ENCODE results near the gene THSD1. TPM values are rescaled to one million over a fixed set of nuclear protein-coding genes. Genes with fewer than 3 reads are reported as not detected.
"Not testable (repeated sequence)": the region's sequence is repeated elsewhere in the genome, so short reads cannot be mapped to it uniquely, and the experiment has no call there.

THSD1 gene
- total RNA-seq, 1 donor from 2014 or later: 14.9 TPM

DNA sequence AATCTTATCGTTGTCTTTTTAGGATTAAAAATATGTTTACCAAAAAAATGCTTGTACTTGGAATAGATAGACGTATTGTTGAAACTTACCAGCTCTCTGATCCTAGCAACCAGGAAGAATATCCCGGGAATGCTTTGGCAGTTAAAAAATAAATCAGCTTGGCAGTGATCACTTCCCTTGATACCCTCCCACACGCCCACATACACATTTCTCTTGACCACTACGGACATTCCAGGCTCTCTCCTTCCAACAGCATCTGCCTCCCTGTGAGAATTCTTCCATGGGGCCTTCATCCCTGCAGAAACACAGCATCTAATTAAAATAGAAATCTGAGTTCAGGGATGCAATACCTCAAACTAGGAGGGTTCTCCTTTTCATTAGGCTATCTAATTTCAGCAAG lies 57.9 kb downstream of the THSD1 start:
- no peaks in the 10 kb centered on the region for H3K36me3 ChIP-seq
- no peaks in the 10 kb centered on the region for H3K9me3 ChIP-seq
- no peak overlapping the region for H3K4me3 ChIP-seq
- ATAC-seq (no peak), DNase-seq (no peak)
- no peaks in the 10 kb centered on the region for H3K27me3 ChIP-seq (ENCODE audit: low read depth)
- intact Hi-C loops (cut with DNase I): no loop called here
- no peaks in the 10 kb centered on the region for H3K4me1 ChIP-seq
- H3K27ac ChIP-seq: no peak overlapping the region
- TF ChIP-seq, protein P1, sequence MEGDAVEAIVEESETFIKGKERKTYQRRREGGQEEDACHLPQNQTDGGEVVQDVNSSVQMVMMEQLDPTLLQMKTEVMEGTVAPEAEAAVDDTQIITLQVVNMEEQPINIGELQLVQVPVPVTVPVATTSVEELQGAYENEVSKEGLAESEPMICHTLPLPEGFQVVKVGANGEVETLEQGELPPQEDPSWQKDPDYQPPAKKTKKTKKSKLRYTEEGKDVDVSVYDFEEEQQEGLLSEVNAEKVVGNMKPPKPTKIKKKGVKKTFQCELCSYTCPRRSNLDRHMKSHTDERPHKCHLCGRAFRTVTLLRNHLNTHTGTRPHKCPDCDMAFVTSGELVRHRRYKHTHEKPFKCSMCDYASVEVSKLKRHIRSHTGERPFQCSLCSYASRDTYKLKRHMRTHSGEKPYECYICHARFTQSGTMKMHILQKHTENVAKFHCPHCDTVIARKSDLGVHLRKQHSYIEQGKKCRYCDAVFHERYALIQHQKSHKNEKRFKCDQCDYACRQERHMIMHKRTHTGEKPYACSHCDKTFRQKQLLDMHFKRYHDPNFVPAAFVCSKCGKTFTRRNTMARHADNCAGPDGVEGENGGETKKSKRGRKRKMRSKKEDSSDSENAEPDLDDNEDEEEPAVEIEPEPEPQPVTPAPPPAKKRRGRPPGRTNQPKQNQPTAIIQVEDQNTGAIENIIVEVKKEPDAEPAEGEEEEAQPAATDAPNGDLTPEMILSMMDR (IDR thresholded peaks at IDR 0.05): no peak

GRCh38 chr13:52345631-52346251 lies 60.2 kb downstream of the THSD1 start:
- intact Hi-C loops (cut with DNase I): no loop called here
- Histone ChIP-seq H3K27ac (no peak overlapping the region), H3K27me3 (ENCODE audit: low read depth) (no peaks in the 10 kb centered on the region), H3K4me3 (no peak overlapping the region), H3K9me3 (no peaks in the 10 kb centered on the region), H3K4me1 (no peaks in the 10 kb centered on the region), H3K36me3 (no peaks in the 10 kb centered on the region)
- no peak for DNase-seq
- ATAC-seq: no peak
- TF ChIP-seq, protein P1 (IDR thresholded peaks at IDR 0.05): no peak

- Histone ChIP-seq H3K4me1 (no peaks in the 10 kb centered on the region), H3K36me3 (no peaks in the 10 kb centered on the region), H3K27me3 (ENCODE audit: low read depth) (peaks cover under 1% of the 10 kb centered on the region), H3K9me3 (no peaks in the 10 kb centered on the region), H3K4me3 (no peak overlapping the region), H3K27ac (no peak overlapping the region)
- TF ChIP-seq, protein P1 (IDR thresholded peaks at IDR 0.05): no peak
- ATAC-seq (no peak), DNase-seq (no peak)
- intact Hi-C loops (cut with DNase I): no loop called here
These were observed 60.9 kb downstream of the THSD1 start for GRCh38 chr13:52345048-52345447.

- ATAC-seq: peak in 1 of 2 donors; percentile 32
- TF ChIP-seq, protein P1 (IDR thresholded peaks at IDR 0.05): no peak
- peak overlapping the region; percentile 18 for H3K27ac ChIP-seq
These were observed 61.9 kb downstream of the THSD1 start for GRCh38 chr13:52344108-52344507.

DNA sequence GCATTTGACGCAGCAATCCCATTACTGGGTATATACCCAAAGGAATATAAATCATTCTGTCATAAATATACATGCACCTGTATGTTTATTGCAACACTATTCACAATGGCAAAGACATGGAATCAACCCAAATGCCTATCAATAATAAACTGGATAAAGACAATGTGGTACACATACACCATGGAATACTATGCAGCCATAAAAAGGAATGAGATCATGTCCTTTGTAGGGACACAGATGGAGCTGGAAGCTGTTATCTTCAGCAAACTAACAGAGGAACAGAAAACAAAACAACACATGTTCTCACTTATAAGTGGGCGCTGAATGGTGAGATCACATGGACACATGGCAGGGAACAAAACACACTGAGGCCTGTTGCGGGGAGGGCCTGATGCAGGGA lies 63.8 kb downstream of the THSD1 start:
- DNase-seq; H3K9me3 ChIP-seq; H3K27ac ChIP-seq; H3K4me3 ChIP-seq; H3K36me3 ChIP-seq; H3K27me3 ChIP-seq (ENCODE audit: low read depth); intact Hi-C loops (cut with DNase I); ATAC-seq; H3K4me1 ChIP-seq: not testable (repeated sequence)

More at GRCh38 chr13:52344108-52344507, 61.9 kb downstream of the THSD1 start:
- Histone ChIP-seq H3K36me3 (no peaks in the 10 kb centered on the region), H3K27me3 (ENCODE audit: low read depth) (peaks cover 5% of the 10 kb centered on the region), H3K9me3 (no peaks in the 10 kb centered on the region), H3K4me1 (no peaks in the 10 kb centered on the region), H3K4me3 (peak overlapping the region; percentile 19)
- intact Hi-C loops (cut with DNase I): no loop called here
- no peak for DNase-seq

GRCh38 chr13:52337828-52338455 lies 68.0 kb downstream of the THSD1 start:
- ATAC-seq; H3K9me3 ChIP-seq; DNase-seq; H3K36me3 ChIP-seq; H3K27ac ChIP-seq; H3K4me1 ChIP-seq; H3K27me3 ChIP-seq (ENCODE audit: low read depth); intact Hi-C loops (cut with DNase I); H3K4me3 ChIP-seq: not testable (repeated sequence)

DNA sequence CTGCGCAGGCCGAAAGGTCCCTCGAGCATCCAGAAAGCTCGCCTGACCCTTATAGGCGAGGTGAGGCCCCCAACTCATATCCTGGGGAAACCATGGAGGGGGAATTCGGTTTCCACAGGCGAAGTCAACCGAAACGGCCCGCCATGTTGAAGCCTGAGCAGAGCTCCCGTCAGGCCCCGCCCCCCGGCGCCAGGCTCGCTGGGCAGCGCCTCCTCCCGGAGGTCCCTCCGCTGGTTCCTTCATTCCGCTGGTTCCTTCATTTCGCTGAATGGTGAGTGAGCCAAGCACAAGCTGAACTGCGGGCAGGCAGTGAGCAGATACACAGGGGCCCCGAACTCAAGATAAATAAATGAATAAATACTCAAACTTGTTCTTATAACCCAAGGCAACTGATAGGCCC lies 71.9 kb downstream of the THSD1 start:
- intact Hi-C loops (cut with DNase I); H3K4me1 ChIP-seq; DNase-seq: not testable (repeated sequence)

GRCh38 chr13:52331844-52332243 lies 74.1 kb downstream of the THSD1 start:
- H3K4me1 ChIP-seq; H3K27ac ChIP-seq; intact Hi-C loops (cut with DNase I); DNase-seq; H3K27me3 ChIP-seq (ENCODE audit: low read depth); H3K4me3 ChIP-seq; H3K36me3 ChIP-seq; H3K9me3 ChIP-seq; ATAC-seq: not testable (repeated sequence)

More for the DNA sequence above, 71.9 kb downstream of the THSD1 start:
- not testable (repeated sequence) for H3K9me3 ChIP-seq; H3K27me3 ChIP-seq (ENCODE audit: low read depth); ATAC-seq; H3K4me3 ChIP-seq; H3K27ac ChIP-seq; H3K36me3 ChIP-seq
